Adrenal gland (tissue), 5 donors: ENCODE results near the gene VRK2.

Experiments used
- POLR2A ChIP-seq, 2 donors: fragments of 450-650 bp; IDR thresholded peaks; one replicate each; pipeline ENCODE4 v1.6.1; 2017; ENCODE audit warnings: antibody characterized with exemption in 2 of 2, mild to moderate bottlenecking in 2 of 2, moderate library complexity in 1 of 2
- TF ChIP-seq, protein P1 (sequence below), 6 experiments: fragments of 450-650 bp in 4 of 6; fragments of 200-600 bp in 2 of 6; sonication (generic) in 1 of 6; IDR thresholded peaks; 1 replicate in 5 of 6; 2 replicates in 1 of 6; pipeline versions ENCODE4 v1.5.1 to v1.8.0; 2016 to 2021; ENCODE audit warnings: antibody characterized with exemption in 6 of 6, mild to moderate bottlenecking in 2 of 6, moderate library complexity in 1 of 6
- donor health status: DM: no; HTN: no; CAD: no.

DNA sequence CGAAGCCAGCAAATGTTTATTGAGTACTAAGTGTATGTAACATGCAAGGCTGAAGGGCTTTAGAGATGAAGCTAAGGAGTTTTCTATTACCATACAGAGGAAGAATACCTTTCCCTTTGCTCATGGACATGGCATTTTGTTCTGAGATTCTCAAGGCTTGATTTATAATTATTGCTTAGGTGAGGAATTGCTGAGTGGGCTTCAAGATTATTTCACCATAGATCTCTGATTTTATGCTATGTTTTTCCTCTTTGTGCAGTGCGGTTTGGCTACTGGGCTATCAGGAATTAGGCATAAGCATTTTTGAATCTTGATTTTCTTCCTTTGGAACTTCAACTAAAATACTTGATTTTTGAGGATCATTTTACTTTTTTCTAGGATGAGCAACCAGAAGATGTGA is 42.5 kb downstream of the VRK2 start:
- TF ChIP-seq POLR2A (IDR thresholded peaks at IDR 0.05): no peak
- TF ChIP-seq, protein P1, sequence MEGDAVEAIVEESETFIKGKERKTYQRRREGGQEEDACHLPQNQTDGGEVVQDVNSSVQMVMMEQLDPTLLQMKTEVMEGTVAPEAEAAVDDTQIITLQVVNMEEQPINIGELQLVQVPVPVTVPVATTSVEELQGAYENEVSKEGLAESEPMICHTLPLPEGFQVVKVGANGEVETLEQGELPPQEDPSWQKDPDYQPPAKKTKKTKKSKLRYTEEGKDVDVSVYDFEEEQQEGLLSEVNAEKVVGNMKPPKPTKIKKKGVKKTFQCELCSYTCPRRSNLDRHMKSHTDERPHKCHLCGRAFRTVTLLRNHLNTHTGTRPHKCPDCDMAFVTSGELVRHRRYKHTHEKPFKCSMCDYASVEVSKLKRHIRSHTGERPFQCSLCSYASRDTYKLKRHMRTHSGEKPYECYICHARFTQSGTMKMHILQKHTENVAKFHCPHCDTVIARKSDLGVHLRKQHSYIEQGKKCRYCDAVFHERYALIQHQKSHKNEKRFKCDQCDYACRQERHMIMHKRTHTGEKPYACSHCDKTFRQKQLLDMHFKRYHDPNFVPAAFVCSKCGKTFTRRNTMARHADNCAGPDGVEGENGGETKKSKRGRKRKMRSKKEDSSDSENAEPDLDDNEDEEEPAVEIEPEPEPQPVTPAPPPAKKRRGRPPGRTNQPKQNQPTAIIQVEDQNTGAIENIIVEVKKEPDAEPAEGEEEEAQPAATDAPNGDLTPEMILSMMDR (IDR thresholded peaks at IDR 0.05): no peak
